ENCODE measurements around the gene DPT. TPM values are rescaled to one million over a fixed set of nuclear protein-coding genes. Genes with fewer than 3 reads are reported as not detected.

DPT gene
- polyA plus RNA-seq, 1 donor (not counting 4 experiments of a cell fraction or from before 2014, with no cell fraction given), result not detected

- H4K20me1 ChIP-seq (ENCODE audit: control insufficient read depth, extremely low read depth, insufficient read depth, low read length), result no peaks in the 10 kb centered on the region
- H2AFZ ChIP-seq (ENCODE audit: control insufficient read depth, low read length), result no peak overlapping the region
- FAIRE-seq (no peak), DNase-seq (ENCODE audit: low read depth, low spot score) (no peak)
- TF ChIP-seq CTCF (optimal IDR thresholded peaks at IDR 0.05 in 1 of 3, IDR thresholded peaks at IDR 0.05 in 1 of 3, conservative IDR thresholded peaks at IDR 0.05 in 1 of 3; ENCODE audit: extremely low read depth in 1 of 3, insufficient read depth in 2 of 3, low read length in 3 of 3), result no peak
- no peak for TF ChIP-seq EZH2 (IDR thresholded peaks at IDR 0.05; ENCODE audit: low read length)
- H3K27me3 ChIP-seq (ENCODE audit: control insufficient read depth, extremely low read depth, insufficient read depth, low read length), result no peaks in the 10 kb centered on the region
- no peak overlapping the region for H3K9ac ChIP-seq (ENCODE audit: control insufficient read depth, extremely low read depth, insufficient read depth, low read length)
- no peaks in the 10 kb centered on the region for H3K36me3 ChIP-seq (ENCODE audit: control insufficient read depth in 2 of 2, extremely low read depth in 1 of 2, insufficient read depth in 2 of 2, low read length in 2 of 2)
- H3K4me3 ChIP-seq (ENCODE audit: control insufficient read depth in 2 of 3, extremely low read depth in 1 of 3, insufficient read depth in 2 of 3, low read depth in 1 of 3, low read length in 3 of 3), result no peak overlapping the region
- H3K27ac ChIP-seq (ENCODE audit: control insufficient read depth, insufficient read depth, low read length), result no peak overlapping the region
- no peaks in the 10 kb centered on the region for H3K9me1 ChIP-seq (ENCODE audit: control insufficient read depth, extremely low read depth, insufficient read depth, low read length)
- H3K9me3 ChIP-seq (ENCODE audit: control insufficient read depth, low read depth, low read length), result no peaks in the 10 kb centered on the region
- dilution Hi-C loops (cut with MboI; ENCODE audit: extremely low pct_ligation_motif_present, low sequenced_read_pairs), result no loop called here
- H3K4me2 ChIP-seq (ENCODE audit: control insufficient read depth, extremely low read depth, insufficient read depth, low read depth, low read length), result no peak overlapping the region
- no peaks in the 10 kb centered on the region for H3K79me2 ChIP-seq (ENCODE audit: control insufficient read depth, insufficient read depth, low read length)
- no peaks in the 10 kb centered on the region for H3K4me1 ChIP-seq (ENCODE audit: control insufficient read depth, extremely low read depth, insufficient read depth, low read length)
Observed at GRCh38 chr1:168689327-168689657, 39.7 kb downstream of the DPT start.

- Histone ChIP-seq H3K9ac (ENCODE audit: control insufficient read depth, extremely low read depth, insufficient read depth, low read length) (no peak overlapping the region), H3K79me2 (ENCODE audit: control insufficient read depth, insufficient read depth, low read length) (no peaks in the 10 kb centered on the region), H3K9me3 (ENCODE audit: control insufficient read depth, low read depth, low read length) (no peaks in the 10 kb centered on the region), H3K4me2 (ENCODE audit: control insufficient read depth, extremely low read depth, insufficient read depth, low read depth, low read length) (no peak overlapping the region), H3K4me3 (ENCODE audit: control insufficient read depth in 2 of 3, extremely low read depth in 1 of 3, insufficient read depth in 2 of 3, low read depth in 1 of 3, low read length in 3 of 3) (no peak overlapping the region), H3K4me1 (ENCODE audit: control insufficient read depth, extremely low read depth, insufficient read depth, low read length) (no peaks in the 10 kb centered on the region), H3K27ac (ENCODE audit: control insufficient read depth, insufficient read depth, low read length) (no peak overlapping the region), H4K20me1 (ENCODE audit: control insufficient read depth, extremely low read depth, insufficient read depth, low read length) (no peaks in the 10 kb centered on the region), H3K9me1 (ENCODE audit: control insufficient read depth, extremely low read depth, insufficient read depth, low read length) (no peaks in the 10 kb centered on the region), H3K36me3 (ENCODE audit: control insufficient read depth in 2 of 2, extremely low read depth in 1 of 2, insufficient read depth in 2 of 2, low read length in 2 of 2) (no peaks in the 10 kb centered on the region), H2AFZ (ENCODE audit: control insufficient read depth, low read length) (no peak overlapping the region), H3K27me3 (ENCODE audit: control insufficient read depth, extremely low read depth, insufficient read depth, low read length) (no peaks in the 10 kb centered on the region)
- dilution Hi-C loops (cut with MboI; ENCODE audit: extremely low pct_ligation_motif_present, low sequenced_read_pairs), result no loop called here
- TF ChIP-seq EZH2 (IDR thresholded peaks at IDR 0.05; ENCODE audit: low read length), result no peak
- TF ChIP-seq CTCF (optimal IDR thresholded peaks at IDR 0.05 in 1 of 3, IDR thresholded peaks at IDR 0.05 in 1 of 3, conservative IDR thresholded peaks at IDR 0.05 in 1 of 3; ENCODE audit: extremely low read depth in 1 of 3, insufficient read depth in 2 of 3, low read length in 3 of 3), result no peak
- DNase-seq (ENCODE audit: low read depth, low spot score) (no peak), FAIRE-seq (no peak)
Observed at GRCh38 chr1:168688644-168689326, 40.2 kb downstream of the DPT start.

All from keratinocyte (primary cell).